K562 (cell line): ENCODE results near the gene AGO4. TPM values are rescaled to one million over a fixed set of nuclear protein-coding genes. Genes with fewer than 3 reads are reported as not detected.

ENCODE experiments used
- ADNP ChIP-seq: fragments of 200-800 bp; sonication (Bioruptor generic); IDR thresholded peaks from 2 replicates; pipeline ENCODE4 v1.6.1; 2016; ENCODE audit warnings: missing genetic modification characterization, missing compliant biosample characterization
- BCOR ChIP-seq: fragments of 450-650 bp; IDR thresholded peaks from 2 replicates; pipeline ENCODE4 v1.6.1; 2016
- CEBPB ChIP-seq: fragments of 450-650 bp; IDR thresholded peaks from 2 replicates; pipeline ENCODE4 v1.6.1; 2016; ENCODE audit warnings: missing genetic modification characterization, missing compliant biosample characterization
- CGGBP1 ChIP-seq: fragments of 250-450 bp; sonication (Bioruptor Pico); IDR thresholded peaks from 2 replicates; pipeline ENCODE4 v1.9.0; 2021; ENCODE audit warnings: mild to moderate bottlenecking
- E2F4 ChIP-seq: sonication (generic); formaldehyde crosslinking; IDR thresholded peaks from 2 replicates; pipeline ENCODE4 v1.8.0; 2022; ENCODE audit warnings: mild to moderate bottlenecking, low read depth, missing genetic modification reagents
- E2F6 ChIP-seq, 2 experiments: IDR thresholded peaks; 2 replicates each; pipeline ENCODE4 v1.6.1; 2011; ENCODE audit warnings: borderline replicate concordance in 1 of 2, control low read depth in 1 of 2, low read depth in 1 of 2, low read length in 1 of 2, mild to moderate bottlenecking in 1 of 2, mixed read lengths in 1 of 2, moderate library complexity in 1 of 2; ENCODE audit not compliant: insufficient read depth in 1 of 2, insufficient read length in 1 of 2, poor library complexity in 1 of 2, severe bottlenecking in 1 of 2; ENCODE audit errors: extremely low read depth in 1 of 2
- ESRRA ChIP-seq: fragments of 450-650 bp; IDR thresholded peaks from 2 replicates; pipeline ENCODE4 v1.6.1; 2014; ENCODE audit warnings: low read depth, mild to moderate bottlenecking, moderate library complexity, borderline replicate concordance
- FOXP4 ChIP-seq: sonication (generic); formaldehyde crosslinking; IDR thresholded peaks from 2 replicates; pipeline ENCODE4 v1.8.0; 2022; ENCODE audit warnings: mild to moderate bottlenecking, missing genetic modification reagents, borderline replicate concordance
- IRF2 ChIP-seq: sonication (generic); formaldehyde crosslinking; IDR thresholded peaks from 2 replicates; pipeline ENCODE4 v1.8.1; 2022; ENCODE audit warnings: mild to moderate bottlenecking, missing genetic modification reagents
- IRF9 ChIP-seq: fragments of 450-650 bp; IDR thresholded peaks from 2 replicates; pipeline ENCODE4 v1.6.1; 2016; ENCODE audit warnings: missing biosample characterization, missing genetic modification characterization
- MCM3 ChIP-seq: fragments of 450-650 bp; IDR thresholded peaks from 2 replicates; pipeline ENCODE4 v1.6.1; 2016
- MEF2A ChIP-seq: IDR thresholded peaks from 2 replicates; pipeline ENCODE4 v1.6.1; 2011; ENCODE audit warnings: low read depth, mild to moderate bottlenecking, low read length, moderate library complexity; ENCODE audit not compliant: control insufficient read depth
- NBN ChIP-seq: fragments of 450-650 bp; IDR thresholded peaks from 2 replicates; pipeline ENCODE4 v1.6.1; 2016; ENCODE audit warnings: low read depth, mild to moderate bottlenecking
- NR3C1 ChIP-seq: sonication (generic); formaldehyde crosslinking; IDR thresholded peaks from 2 replicates; pipeline ENCODE4 v1.8.1; 2022; ENCODE audit warnings: missing genetic modification reagents
- PHB ChIP-seq: fragments of 250-450 bp; sonication (Bioruptor Pico); IDR thresholded peaks from 2 replicates; pipeline ENCODE4 v1.5.0; 2021
- POLR2H ChIP-seq: IDR thresholded peaks from 2 replicates; pipeline ENCODE4 v1.6.1; 2016; ENCODE audit warnings: missing genetic modification characterization, low read depth, mild to moderate bottlenecking, control low read depth, missing compliant biosample characterization, moderate library complexity
- PURB ChIP-seq: sonication (generic); formaldehyde crosslinking; IDR thresholded peaks from 2 replicates; pipeline ENCODE4 v1.9.0; 2021; ENCODE audit warnings: low read depth, mild to moderate bottlenecking, missing genetic modification reagents
- RBM17 ChIP-seq: fragments of 200-400 bp; formaldehyde crosslinking; IDR thresholded peaks from 2 replicates; pipeline ENCODE4 v1.6.1; 2017; ENCODE audit warnings: low read depth, mild to moderate bottlenecking, low read length, borderline replicate concordance
- RBM25 ChIP-seq: fragments of 200-400 bp; formaldehyde crosslinking; IDR thresholded peaks from 2 replicates; pipeline ENCODE4 v1.6.1; 2018; ENCODE audit warnings: low read length, low read depth, moderate library complexity; ENCODE audit not compliant: severe bottlenecking
- RCOR1 ChIP-seq, 2 experiments: IDR thresholded peaks; 2 replicates each; pipeline ENCODE4 v1.6.1; 2012; ENCODE audit warnings: low read depth in 2 of 2, low read length in 2 of 2, borderline replicate concordance in 1 of 2, improper control_type of control experiment in 1 of 2
- SRSF1 ChIP-seq: fragments of 200-400 bp; formaldehyde crosslinking; IDR thresholded peaks from 2 replicates; pipeline ENCODE4 v1.6.1; 2017; ENCODE audit warnings: mild to moderate bottlenecking, low read depth, low read length, moderate library complexity
- TEAD1 ChIP-seq, 2 experiments: fragments of 450-650 bp in 1 of 2; sonication (generic) in 1 of 2; formaldehyde crosslinking; IDR thresholded peaks; 2 replicates each; pipeline versions ENCODE4 v1.4.0 to v1.8.0; 2020 to 2022; ENCODE audit warnings: mild to moderate bottlenecking in 2 of 2, missing genetic modification reagents in 1 of 2
- ZNF436 ChIP-seq: fragments of 250-450, 450-650 bp; sonication (Bioruptor Pico); formaldehyde crosslinking; IDR thresholded peaks from 2 replicates; pipeline ENCODE4 v1.7.0; 2020; ENCODE audit warnings: mild to moderate bottlenecking
- polyA plus RNA-seq, 8 experiments: library from polyadenylated mRNA; depleted of rRNA in 4 of 8; stranded (reverse) in 5 of 8; unstranded in 3 of 8; fragments of >200 nt; fragmentation: Nextera tagmentation in 2 of 8; fragmentation: Illumina TruSeq in 1 of 8; extraction: Ambion mirVana in 2 of 8; extraction: Trizol in 1 of 8; gene quantifications; 2 replicates each; pipeline versions ENCODE4 v1.2.1 to v1.2.3, GENCODE V29; 2011 to 2014; ENCODE audit warnings: inconsistent platforms in 1 of 8, missing spikeins in 1 of 8
- total RNA-seq, 7 experiments: library from RNA; depleted of rRNA in 6 of 7; stranded (reverse); fragments of >200 nt in 6 of 7; fragmentation: Illumina TruSeq in 2 of 7; extraction: Trizol in 2 of 7; gene quantifications; 2 replicates each; pipeline versions ENCODE4 v1.2.1 to v1.2.3, GENCODE V29; 2011 to 2021; ENCODE audit warnings: low replicate concordance in 1 of 7

AGO4 gene
- total and polyA plus RNA-seq, 9 of the 15 experiments (the other 6 are each of a cell fraction or from before 2014, with no cell fraction given), result 1.3 to 10.5 (median 6.5) TPM

- TF ChIP-seq E2F4 (CRISPR knock-in tag) (no peak), IRF2 (CRISPR knock-in tag) (no peak), PHB (no peak), MEF2A (no peak), BCOR (peak; percentile 85), ZNF436 (CRISPR knock-in tag) (no peak), SRSF1 (no peak), MCM3 (no peak), CEBPB (tag) (no peak), ESRRA (peak; percentile 52; the same call in 1 of the 2 replicates), CGGBP1 (CRISPR knock-in tag) (no peak), IRF9 (no peak), RCOR1 (IDR thresholded peaks at IDR 0.05; ENCODE audit: borderline replicate concordance in 1 of 2, low read depth in 2 of 2, low read length in 2 of 2) (peak in 1 of 2 experiments; percentile 16; a peak in 1 of 4 replicates), FOXP4 (no peak), TEAD1 (CRISPR knock-in tag; IDR thresholded peaks at IDR 0.05) (peak in 1 of 2 experiments; percentile 48; a peak in 1 of 4 replicates), ADNP (tag) (peak; percentile 94), NBN (no peak), RBM17 (no peak), NR3C1 (CRISPR knock-in tag) (no peak), E2F6 (IDR thresholded peaks at IDR 0.05; ENCODE audit: borderline replicate concordance in 1 of 2, extremely low read depth in 1 of 2, insufficient read depth in 1 of 2, insufficient read length in 1 of 2, low read depth in 1 of 2, low read length in 1 of 2, poor library complexity in 1 of 2, severe bottlenecking in 1 of 2) (no peak), POLR2H (no peak), PURB (CRISPR knock-in tag) (no peak), RBM25 (peak; percentile 90)
Measured at GRCh38 chr1:35810096-35810881, 2.5 kb downstream of the AGO4 start (continued).
